ENCODE data around the gene PRKN. TPM values are rescaled to one million over a fixed set of nuclear protein-coding genes. Genes with fewer than 3 reads are reported as not detected.
"Not testable (repeated sequence)": the region's sequence is repeated elsewhere in the genome, so short reads cannot be mapped to it uniquely, and the experiment has no call there.

PRKN gene
- total RNA-seq, 4 donors from 2014 or later, result 4.4 to 669 (median 10.5) TPM

DNA sequence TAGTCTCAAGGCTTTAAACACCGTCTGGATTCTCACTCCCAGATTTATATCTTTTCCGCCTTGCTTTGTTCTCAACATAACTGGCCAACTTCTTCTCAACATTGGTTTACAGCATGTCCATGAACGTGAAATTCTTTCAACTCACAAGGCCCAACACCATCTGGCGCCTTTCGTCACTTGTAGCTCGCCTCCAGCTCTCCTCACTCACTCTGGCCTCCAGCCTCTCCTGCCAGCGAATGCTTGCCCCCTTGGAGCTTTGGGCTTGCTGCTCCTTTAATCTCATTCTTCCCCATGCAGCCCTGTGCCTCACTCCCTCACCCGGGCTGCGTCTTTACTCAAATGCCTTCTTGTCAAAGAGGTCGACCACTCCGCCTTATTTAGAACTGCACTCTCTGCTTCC lies 324.5 kb downstream of the PRKN start:
- no peaks in the 10 kb centered on the region for H3K4me1 ChIP-seq
- no peaks in the 10 kb centered on the region for H3K27me3 ChIP-seq
- no peak for DNase-seq
- no peak overlapping the region for H3K27ac ChIP-seq
- no peak overlapping the region for H3K4me3 ChIP-seq
- TF ChIP-seq, protein P1, sequence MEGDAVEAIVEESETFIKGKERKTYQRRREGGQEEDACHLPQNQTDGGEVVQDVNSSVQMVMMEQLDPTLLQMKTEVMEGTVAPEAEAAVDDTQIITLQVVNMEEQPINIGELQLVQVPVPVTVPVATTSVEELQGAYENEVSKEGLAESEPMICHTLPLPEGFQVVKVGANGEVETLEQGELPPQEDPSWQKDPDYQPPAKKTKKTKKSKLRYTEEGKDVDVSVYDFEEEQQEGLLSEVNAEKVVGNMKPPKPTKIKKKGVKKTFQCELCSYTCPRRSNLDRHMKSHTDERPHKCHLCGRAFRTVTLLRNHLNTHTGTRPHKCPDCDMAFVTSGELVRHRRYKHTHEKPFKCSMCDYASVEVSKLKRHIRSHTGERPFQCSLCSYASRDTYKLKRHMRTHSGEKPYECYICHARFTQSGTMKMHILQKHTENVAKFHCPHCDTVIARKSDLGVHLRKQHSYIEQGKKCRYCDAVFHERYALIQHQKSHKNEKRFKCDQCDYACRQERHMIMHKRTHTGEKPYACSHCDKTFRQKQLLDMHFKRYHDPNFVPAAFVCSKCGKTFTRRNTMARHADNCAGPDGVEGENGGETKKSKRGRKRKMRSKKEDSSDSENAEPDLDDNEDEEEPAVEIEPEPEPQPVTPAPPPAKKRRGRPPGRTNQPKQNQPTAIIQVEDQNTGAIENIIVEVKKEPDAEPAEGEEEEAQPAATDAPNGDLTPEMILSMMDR (IDR thresholded peaks at IDR 0.05), result no peak
- no peak for TF ChIP-seq POLR2A (IDR thresholded peaks at IDR 0.05)
- H3K36me3 ChIP-seq, result no peaks in the 10 kb centered on the region
- H3K9me3 ChIP-seq, result no peaks in the 10 kb centered on the region

DNA sequence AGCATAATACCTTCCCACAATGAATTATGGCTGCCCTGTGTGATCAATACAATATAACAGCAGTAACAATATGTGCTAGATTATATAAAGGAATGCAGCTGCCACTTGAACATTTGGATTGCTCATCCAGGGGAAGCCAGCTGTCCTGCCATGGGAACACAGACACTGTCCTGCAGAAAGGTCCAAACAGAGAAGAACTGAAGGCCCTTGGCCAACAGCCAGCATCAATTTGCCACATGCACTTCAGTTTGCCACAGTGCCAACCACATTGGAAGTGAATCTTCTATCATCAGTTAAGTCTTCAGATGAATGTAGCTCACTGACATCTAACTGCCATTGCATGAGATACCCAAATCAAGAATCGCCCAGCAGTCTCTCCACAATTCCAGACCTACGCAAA lies 332.4 kb downstream of the PRKN start:
- no peak for DNase-seq
- TF ChIP-seq POLR2A (IDR thresholded peaks at IDR 0.05), result no peak
- TF ChIP-seq, protein P1 (IDR thresholded peaks at IDR 0.05), result no peak
- H3K4me1 ChIP-seq, result no peaks in the 10 kb centered on the region
- no peaks in the 10 kb centered on the region for H3K36me3 ChIP-seq
- no peaks in the 10 kb centered on the region for H3K27me3 ChIP-seq
- no peak overlapping the region for H3K27ac ChIP-seq
- H3K4me3 ChIP-seq, result no peak overlapping the region
- H3K9me3 ChIP-seq, result no peaks in the 10 kb centered on the region

DNA sequence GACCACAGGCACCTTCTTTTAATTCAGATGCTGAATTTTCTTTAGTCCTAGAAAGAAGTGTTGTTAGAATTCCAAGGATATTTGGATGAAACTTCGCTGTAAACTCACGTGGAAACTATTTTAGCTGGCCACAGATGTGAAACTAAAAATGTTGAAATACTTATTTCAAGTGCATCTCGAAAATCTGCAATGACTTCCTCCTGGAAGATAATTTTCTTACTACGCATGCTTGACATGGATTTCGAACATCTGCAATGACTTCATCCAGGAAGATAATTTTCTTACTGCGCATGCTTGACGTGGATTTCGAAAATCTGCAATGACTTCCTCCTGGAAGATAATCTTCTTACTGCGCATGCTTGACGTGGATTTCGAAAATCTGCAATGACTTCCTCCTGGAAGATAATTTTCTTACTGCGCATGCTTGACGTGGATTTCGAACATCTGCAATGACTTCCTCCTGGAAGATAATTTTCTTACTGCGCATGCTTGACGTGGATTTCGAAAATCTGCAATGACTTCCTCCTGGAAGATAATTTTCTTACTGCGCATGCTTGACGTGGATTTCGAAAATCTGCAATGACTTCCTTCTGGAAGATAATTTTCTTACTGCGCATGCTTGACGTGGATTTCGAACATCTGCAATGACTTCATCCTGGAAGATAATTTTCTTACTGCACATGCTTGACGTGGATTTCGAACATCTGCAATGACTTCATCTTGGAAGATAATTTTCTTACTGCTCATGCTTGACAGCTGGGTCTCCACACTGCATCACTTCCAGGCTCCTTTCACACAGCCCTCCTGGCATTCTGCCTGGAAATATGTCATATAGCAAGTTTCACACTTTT lies 336.4 kb downstream of the PRKN start:
- H3K27ac ChIP-seq, H3K4me1 ChIP-seq, DNase-seq: not testable (repeated sequence)

DNA sequence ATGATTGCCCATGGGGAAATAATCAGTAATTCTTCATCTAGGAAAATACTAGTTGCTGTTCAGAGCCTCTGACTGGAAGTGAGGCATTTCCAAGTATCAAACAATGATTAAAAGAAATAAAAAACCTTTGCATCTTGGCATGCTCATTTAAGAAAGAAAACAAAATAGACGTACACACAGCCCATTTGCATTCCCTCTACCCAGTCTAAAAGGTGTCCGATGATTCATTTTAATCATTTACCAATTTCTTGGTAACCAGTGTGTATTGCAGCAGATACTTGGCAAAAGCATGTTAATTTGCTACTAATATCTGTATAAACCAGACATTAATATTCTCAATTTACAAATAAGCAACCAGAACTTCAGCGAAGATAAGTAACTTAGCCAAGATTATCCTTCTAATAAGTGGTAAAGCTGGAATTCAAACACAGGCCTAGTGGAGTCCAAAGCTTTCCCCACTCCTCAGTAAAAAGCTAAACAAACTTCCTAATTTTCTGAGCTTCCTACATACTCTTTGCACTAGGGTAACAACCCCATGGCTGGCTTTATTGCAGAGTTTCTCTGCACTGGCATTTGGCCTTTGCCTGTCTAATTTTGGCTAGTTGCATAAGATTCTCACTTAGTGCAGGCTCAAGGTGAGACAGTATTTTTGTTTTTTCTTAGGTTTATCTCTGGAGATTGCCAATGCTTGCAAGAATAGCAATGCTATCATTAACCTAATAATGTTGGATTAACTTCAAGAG lies 338.1 kb downstream of the PRKN start:
- no peak overlapping the region for H3K4me3 ChIP-seq
- TF ChIP-seq POLR2A (IDR thresholded peaks at IDR 0.05), result no peak
- TF ChIP-seq, protein P1 (IDR thresholded peaks at IDR 0.05), result no peak
- no peaks in the 10 kb centered on the region for H3K4me1 ChIP-seq
- H3K36me3 ChIP-seq, result no peaks in the 10 kb centered on the region
- no peak overlapping the region for H3K27ac ChIP-seq
- no peaks in the 10 kb centered on the region for H3K9me3 ChIP-seq
- H3K27me3 ChIP-seq, result no peaks in the 10 kb centered on the region
- DNase-seq, result no peak

More for the DNA sequence above, 336.4 kb downstream of the PRKN start:
- H3K4me3 ChIP-seq, H3K36me3 ChIP-seq, H3K9me3 ChIP-seq, H3K27me3 ChIP-seq: not testable (repeated sequence)

DNA sequence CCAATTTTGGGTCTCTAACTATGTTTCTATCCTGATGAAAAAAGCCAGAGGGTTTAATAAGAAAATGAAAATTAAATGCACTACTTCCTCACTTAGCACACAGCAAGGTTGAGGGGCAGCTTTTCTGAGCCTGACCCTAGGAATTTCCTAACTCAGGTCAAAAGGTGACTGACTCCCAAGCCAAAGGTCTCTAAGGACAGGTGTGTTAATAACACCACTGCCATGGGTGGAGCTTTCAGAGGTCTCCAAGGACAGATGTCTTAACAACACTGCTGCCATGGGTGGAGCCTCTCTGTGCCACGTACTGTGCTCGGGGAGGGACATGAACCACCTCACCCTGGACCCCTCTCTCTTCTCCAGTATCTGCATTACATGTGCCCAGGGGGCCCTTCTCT lies 339.2 kb downstream of the PRKN start:
- Histone ChIP-seq H3K4me1 (no peaks in the 10 kb centered on the region), H3K27me3 (no peaks in the 10 kb centered on the region), H3K36me3 (no peaks in the 10 kb centered on the region), H3K27ac (no peak overlapping the region), H3K9me3 (no peaks in the 10 kb centered on the region), H3K4me3 (no peak overlapping the region)
- TF ChIP-seq, protein P1 (IDR thresholded peaks at IDR 0.05), result no peak
- no peak for TF ChIP-seq POLR2A (IDR thresholded peaks at IDR 0.05)
- DNase-seq, result no peak

DNA sequence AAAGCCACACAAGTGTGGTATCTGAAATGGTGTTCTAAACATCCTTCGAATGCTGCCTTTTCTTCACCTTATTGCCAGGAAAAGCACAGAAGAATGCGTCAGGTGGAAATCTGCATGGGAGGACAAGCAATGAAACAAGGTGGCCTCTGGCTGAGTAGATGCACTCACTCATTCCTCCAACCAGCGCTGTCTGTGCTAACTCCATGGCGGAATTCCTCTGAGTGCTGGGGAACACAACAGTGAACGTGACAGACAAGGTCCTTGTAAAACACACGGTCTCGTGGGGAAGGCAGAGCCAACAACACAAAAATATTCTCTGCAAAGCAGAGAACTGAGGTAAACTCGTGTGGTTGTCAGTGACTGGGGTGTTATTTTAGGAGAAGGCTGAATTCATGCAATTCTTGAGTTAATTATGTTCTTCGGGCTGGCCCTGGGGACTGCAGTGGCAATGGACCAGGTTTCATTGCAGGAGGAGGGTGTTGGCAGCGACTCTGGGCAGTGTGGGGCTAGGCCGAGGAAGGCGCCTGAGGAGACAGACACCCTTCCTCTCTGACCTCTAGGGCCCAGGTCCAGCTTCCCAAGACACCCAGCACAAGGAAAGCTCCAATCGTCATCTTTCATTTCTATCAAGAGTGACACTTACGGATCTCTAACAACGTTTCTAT lies 339.7 kb downstream of the PRKN start:
- TF ChIP-seq, protein P1 (IDR thresholded peaks at IDR 0.05), result no peak
- no peak for TF ChIP-seq POLR2A (IDR thresholded peaks at IDR 0.05)
- no peak overlapping the region for H3K4me3 ChIP-seq
- H3K36me3 ChIP-seq, result no peaks in the 10 kb centered on the region
- no peak for DNase-seq
- H3K27me3 ChIP-seq, result no peaks in the 10 kb centered on the region
- no peaks in the 10 kb centered on the region for H3K4me1 ChIP-seq
- no peak overlapping the region for H3K27ac ChIP-seq
- no peaks in the 10 kb centered on the region for H3K9me3 ChIP-seq
